ENCODE measurements around the gene PIGV. TPM values are rescaled to one million over a fixed set of nuclear protein-coding genes. Genes with fewer than 3 reads are reported as not detected.

PIGV gene
- total and polyA plus RNA-seq, 2 donors (not counting 1 experiment from before 2014, with no cell fraction given): 9.2 to 17.4 TPM

- ATAC-seq (ENCODE audit: low read depth): no peak
- no peaks in the 10 kb centered on the region for H3K4me1 ChIP-seq (ENCODE audit: control insufficient read depth in 2 of 2, insufficient read depth in 2 of 2, low read length in 2 of 2)
- H3K79me2 ChIP-seq (ENCODE audit: control insufficient read depth, insufficient read depth, low read length): peaks cover 91% of the 10 kb centered on the region
- intact Hi-C loops (cut with micrococcal nuclease): no loop called here
- H3K36me3 ChIP-seq (replicated peaks in 1 of 2; ENCODE audit: control extremely low read depth in 1 of 2, control insufficient read depth in 1 of 2, extremely low read depth in 1 of 2, insufficient read depth in 2 of 2, low read length in 1 of 2): peaks cover 0 to 78% of the 10 kb centered on the region in 2 experiments
- peaks cover 72% of the 10 kb centered on the region for H4K20me1 ChIP-seq (ENCODE audit: control insufficient read depth, insufficient read depth, low read length, poor library complexity, severe bottlenecking)
- no peak overlapping the region for H3K27ac Mint-ChIP-seq
- H3K27me3 Mint-ChIP-seq: no peaks in the 10 kb centered on the region
- H3K9me3 Mint-ChIP-seq (ENCODE audit: insufficient read depth): no peaks in the 10 kb centered on the region
- H3K4me3 ChIP-seq (ENCODE audit: control extremely low read depth in 1 of 5, extremely low read depth in 1 of 5, insufficient read depth in 1 of 5, low read depth in 2 of 5, low read length in 4 of 5): no peak overlapping the region
- H3K4me3 Mint-ChIP-seq: no peak overlapping the region
- peaks cover 12% of the 10 kb centered on the region for H3K4me1 Mint-ChIP-seq
- no peak overlapping the region for H3K4me2 ChIP-seq (replicated peaks; ENCODE audit: low read depth, low read length, poor library complexity, severe bottlenecking)
- H3K9me3 ChIP-seq (ENCODE audit: control extremely low read depth in 1 of 3, control insufficient read depth in 2 of 3, insufficient read depth in 1 of 3, low read length in 2 of 3): no peaks in the 10 kb centered on the region
- H3K27ac ChIP-seq (ENCODE audit: low read length in 2 of 2): peak overlapping the region in 1 of 2 donors; percentile 18
- TF ChIP-seq EZH2 (IDR thresholded peaks at IDR 0.05; ENCODE audit: borderline replicate concordance, insufficient read depth, low read depth, low read length, poor library complexity, severe bottlenecking): no peak
- no peak for TF ChIP-seq CTCF (IDR thresholded peaks at IDR 0.05)
- H3K27me3 ChIP-seq (replicated peaks in 1 of 4; ENCODE audit: control extremely low read depth in 1 of 4, control insufficient read depth in 3 of 4, insufficient read depth in 4 of 4, low read length in 3 of 4): no peaks in the 10 kb centered on the region
- H2AFZ ChIP-seq (ENCODE audit: insufficient read depth, low read depth, low read length, poor library complexity, severe bottlenecking): no peak overlapping the region
- POLR2A ChIA-PET: no interaction called here
- CTCF ChIA-PET: no interaction called here
- H3K9ac ChIP-seq (ENCODE audit: low read length): no peak overlapping the region
- no peak for DNase-seq
Measured at GRCh38 chr1:26759531-26759930, 28.2 kb upstream of the PIGV start.

GRCh38 chr1:26761217-26761616 is 26.5 kb upstream of the PIGV start:
- no peak for ATAC-seq (ENCODE audit: low read depth)
- Histone ChIP-seq H2AFZ (ENCODE audit: insufficient read depth, low read depth, low read length, poor library complexity, severe bottlenecking) (no peak overlapping the region), H3K36me3 (replicated peaks in 1 of 2; ENCODE audit: control extremely low read depth in 1 of 2, control insufficient read depth in 1 of 2, extremely low read depth in 1 of 2, insufficient read depth in 2 of 2, low read length in 1 of 2) (peaks cover 0 to 78% of the 10 kb centered on the region in 2 experiments), H3K4me2 (replicated peaks; ENCODE audit: low read depth, low read length, poor library complexity, severe bottlenecking) (no peak overlapping the region), H3K9me3 (ENCODE audit: control extremely low read depth in 1 of 3, control insufficient read depth in 2 of 3, insufficient read depth in 1 of 3, low read length in 2 of 3) (no peaks in the 10 kb centered on the region), H3K4me3 (ENCODE audit: control extremely low read depth in 1 of 5, extremely low read depth in 1 of 5, insufficient read depth in 1 of 5, low read depth in 2 of 5, low read length in 4 of 5) (no peak overlapping the region), H3K9ac (ENCODE audit: low read length) (no peak overlapping the region), H4K20me1 (ENCODE audit: control insufficient read depth, insufficient read depth, low read length, poor library complexity, severe bottlenecking) (peaks cover 64% of the 10 kb centered on the region), H3K27me3 (replicated peaks in 1 of 4; ENCODE audit: control extremely low read depth in 1 of 4, control insufficient read depth in 3 of 4, insufficient read depth in 4 of 4, low read length in 3 of 4) (no peaks in the 10 kb centered on the region), H3K79me2 (ENCODE audit: control insufficient read depth, insufficient read depth, low read length) (peaks cover 85% of the 10 kb centered on the region), H3K27ac (ENCODE audit: low read length in 2 of 2) (no peak overlapping the region), H3K4me1 (ENCODE audit: control insufficient read depth in 2 of 2, insufficient read depth in 2 of 2, low read length in 2 of 2) (no peaks in the 10 kb centered on the region)
- Mint-ChIP-seq H3K4me3 (no peak overlapping the region), H3K9me3 (ENCODE audit: insufficient read depth) (no peaks in the 10 kb centered on the region), H3K4me1 (peaks cover 5% of the 10 kb centered on the region), H3K27me3 (no peaks in the 10 kb centered on the region), H3K27ac (no peak overlapping the region)
- ChIA-PET POLR2A (no interaction called here), CTCF (interaction anchor here (1.0 to 1.6 kb wide), 4 partner anchors 17 to 159 kb away, joined by 3 to 5 read pairs (median 4); no protein-coding TSS in a partner anchor)
- DNase-seq: no peak
- 95% methylated on average over 3 of the region's 3 CpGs for WGBS (ENCODE audit: insufficient coverage)
- no peak for TF ChIP-seq EZH2 (IDR thresholded peaks at IDR 0.05; ENCODE audit: borderline replicate concordance, insufficient read depth, low read depth, low read length, poor library complexity, severe bottlenecking)
- TF ChIP-seq CTCF (IDR thresholded peaks at IDR 0.05): no peak
- intact Hi-C loops (cut with micrococcal nuclease): no loop called here
